Tibial artery (tissue), 4 donors: ENCODE results near the gene EFCAB11.

Source experiments
- DNase-seq, 2 donors: peaks; one replicate each; pipeline ENCODE4 v3.0.0-alpha.2; 2019
- H3K27ac ChIP-seq, 2 donors: fragments of 200-600 bp; sonication (generic) in 1 of 2; 1 replicate in 1 of 2; 2 replicates in 1 of 2; pipeline ENCODE4 v1.5.1; 2018 to 2019; ENCODE audit warnings: mild to moderate bottlenecking in 1 of 2
- H3K27me3 ChIP-seq, 2 donors: fragments of 200-600 bp; sonication (generic) in 1 of 2; one replicate each; pipeline versions ENCODE4 v1.5.1 to v1.6.0; 2016 to 2019
- H3K36me3 ChIP-seq, 3 donors: fragments of 200-600 bp; sonication (generic) in 2 of 3; one replicate each; pipeline ENCODE4 v1.5.1; 2016 to 2019; ENCODE audit warnings: mild to moderate bottlenecking in 2 of 3
- H3K4me1 ChIP-seq, 4 donors: fragments of 200-600 bp; sonication (generic) in 2 of 4; 1 replicate in 3 of 4; 2 replicates in 1 of 4; pipeline ENCODE4 v1.5.1; 2016 to 2019
- H3K4me3 ChIP-seq, 2 donors: fragments of 200-600 bp; sonication (generic) in 1 of 2; 1 replicate in 1 of 2; 2 replicates in 1 of 2; pipeline ENCODE4 v1.5.1; 2018 to 2019; ENCODE audit warnings: mild to moderate bottlenecking in 2 of 2
- H3K9me3 ChIP-seq, 3 donors: fragments of 200-600 bp; sonication (generic) in 1 of 3; one replicate each; pipeline ENCODE4 v1.5.1; 2016 to 2019
- intact Hi-C: fragments of 100-400 bp; cut with DNase I; formaldehyde crosslinking; loops from one replicate; pipeline ENCODE4 v1.15.0; 2023; ENCODE audit warnings: low total_unique reads
- TF ChIP-seq, protein P1 (sequence below), 2 experiments: fragments of 200-600 bp in 1 of 2; fragments of 450-650 bp in 1 of 2; IDR thresholded peaks; one replicate each; pipeline ENCODE4 v1.5.1; 2017 to 2019; ENCODE audit warnings: antibody characterized with exemption in 2 of 2, mild to moderate bottlenecking in 1 of 2, moderate library complexity in 1 of 2

Gene EFCAB11

DNA sequence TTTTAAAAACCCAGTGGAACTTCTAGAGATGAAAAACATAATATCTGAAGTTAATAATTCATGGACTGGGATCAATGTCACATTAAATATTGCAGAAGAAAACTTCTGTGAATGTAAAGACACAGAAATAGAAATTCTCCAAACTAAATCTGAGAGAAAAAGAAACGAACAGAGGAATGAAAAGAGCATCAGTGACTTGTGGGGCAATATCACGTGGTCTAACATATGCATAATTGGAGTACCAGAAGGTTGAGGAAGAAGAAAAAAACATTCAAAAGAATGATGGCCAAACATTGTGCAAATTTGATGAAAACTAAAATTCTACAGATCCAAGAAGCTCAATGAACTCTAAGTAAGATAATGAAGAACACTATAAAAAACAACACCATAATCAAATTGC, 130.8 kb downstream of the EFCAB11 start:
- H3K36me3 ChIP-seq = no peaks in the 10 kb centered on the region
- no peak overlapping the region for H3K4me3 ChIP-seq
- no peaks in the 10 kb centered on the region for H3K27me3 ChIP-seq
- TF ChIP-seq, protein P1, sequence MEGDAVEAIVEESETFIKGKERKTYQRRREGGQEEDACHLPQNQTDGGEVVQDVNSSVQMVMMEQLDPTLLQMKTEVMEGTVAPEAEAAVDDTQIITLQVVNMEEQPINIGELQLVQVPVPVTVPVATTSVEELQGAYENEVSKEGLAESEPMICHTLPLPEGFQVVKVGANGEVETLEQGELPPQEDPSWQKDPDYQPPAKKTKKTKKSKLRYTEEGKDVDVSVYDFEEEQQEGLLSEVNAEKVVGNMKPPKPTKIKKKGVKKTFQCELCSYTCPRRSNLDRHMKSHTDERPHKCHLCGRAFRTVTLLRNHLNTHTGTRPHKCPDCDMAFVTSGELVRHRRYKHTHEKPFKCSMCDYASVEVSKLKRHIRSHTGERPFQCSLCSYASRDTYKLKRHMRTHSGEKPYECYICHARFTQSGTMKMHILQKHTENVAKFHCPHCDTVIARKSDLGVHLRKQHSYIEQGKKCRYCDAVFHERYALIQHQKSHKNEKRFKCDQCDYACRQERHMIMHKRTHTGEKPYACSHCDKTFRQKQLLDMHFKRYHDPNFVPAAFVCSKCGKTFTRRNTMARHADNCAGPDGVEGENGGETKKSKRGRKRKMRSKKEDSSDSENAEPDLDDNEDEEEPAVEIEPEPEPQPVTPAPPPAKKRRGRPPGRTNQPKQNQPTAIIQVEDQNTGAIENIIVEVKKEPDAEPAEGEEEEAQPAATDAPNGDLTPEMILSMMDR (IDR thresholded peaks at IDR 0.05) = no peak
- H3K4me1 ChIP-seq = peaks cover 0 to 4% (median 0%) of the 10 kb centered on the region in 4 donors
- DNase-seq = no peak
- H3K9me3 ChIP-seq = peaks cover 0 to 12% (median 0%) of the 10 kb centered on the region in 3 donors
- intact Hi-C loops = no loop called here
- no peak overlapping the region for H3K27ac ChIP-seq

DNA sequence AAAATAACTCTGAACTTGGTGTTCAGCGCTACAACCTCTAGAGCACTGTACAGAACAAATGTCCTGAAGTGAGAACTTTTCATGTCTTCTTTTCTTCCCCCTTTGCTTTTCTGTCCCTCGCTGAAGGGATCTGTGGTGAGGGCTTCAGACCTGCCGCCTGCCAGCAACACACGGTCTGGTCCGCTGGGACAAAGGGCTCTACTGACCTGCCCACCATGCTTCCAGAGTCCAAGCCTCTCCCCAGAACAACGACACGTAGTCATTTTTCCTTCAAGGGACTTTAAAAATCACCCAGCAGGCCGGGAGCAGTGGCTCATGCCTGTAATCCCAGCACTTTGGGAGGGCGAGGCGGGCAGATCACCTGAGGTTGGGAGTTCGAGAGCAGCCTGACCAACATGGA, 140.4 kb downstream of the EFCAB11 start:
- Histone ChIP-seq H3K36me3 (no peaks in the 10 kb centered on the region), H3K4me3 (peak overlapping the region; percentile 34 to 39), H3K4me1 (peaks cover 0 to 25% (median 1%) of the 10 kb centered on the region in 4 donors), H3K27ac (peak overlapping the region; percentile 62 to 84), H3K27me3 (no peaks in the 10 kb centered on the region), H3K9me3 (no peaks in the 10 kb centered on the region)
- no peak for DNase-seq
- intact Hi-C loops = no loop called here
- TF ChIP-seq, protein P1 (IDR thresholded peaks at IDR 0.05) = no peak

DNA sequence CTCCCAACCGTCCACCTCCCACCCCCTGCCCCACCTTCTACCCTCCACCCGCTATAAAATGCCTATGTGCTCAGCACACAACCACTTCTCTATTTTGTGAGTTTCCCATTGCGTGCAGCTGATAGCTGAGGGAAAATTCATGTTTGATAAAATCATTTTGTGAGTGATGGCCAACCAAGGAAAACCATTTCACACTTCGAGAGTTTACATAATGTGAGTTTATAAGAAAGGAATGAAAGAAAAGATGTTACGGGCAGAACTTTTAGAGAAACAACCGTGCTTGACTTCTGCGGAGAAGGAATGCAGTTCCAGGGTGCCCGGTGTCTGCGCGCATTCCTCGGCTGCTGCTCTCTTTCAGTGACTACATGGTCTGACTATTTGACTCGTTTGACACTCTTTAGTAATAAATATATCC, 140.9 kb downstream of the EFCAB11 start:
- peak overlapping the region; percentile 34 to 39 for H3K4me3 ChIP-seq
- TF ChIP-seq, protein P1 (IDR thresholded peaks at IDR 0.05) = no peak
- DNase-seq = no peak
- peak overlapping the region; percentile 62 to 84 for H3K27ac ChIP-seq
- no peaks in the 10 kb centered on the region for H3K27me3 ChIP-seq
- H3K36me3 ChIP-seq = no peaks in the 10 kb centered on the region
- intact Hi-C loops = no loop called here
- peaks cover 0 to 25% (median 1%) of the 10 kb centered on the region in 4 donors for H3K4me1 ChIP-seq
- H3K9me3 ChIP-seq = no peaks in the 10 kb centered on the region

DNA sequence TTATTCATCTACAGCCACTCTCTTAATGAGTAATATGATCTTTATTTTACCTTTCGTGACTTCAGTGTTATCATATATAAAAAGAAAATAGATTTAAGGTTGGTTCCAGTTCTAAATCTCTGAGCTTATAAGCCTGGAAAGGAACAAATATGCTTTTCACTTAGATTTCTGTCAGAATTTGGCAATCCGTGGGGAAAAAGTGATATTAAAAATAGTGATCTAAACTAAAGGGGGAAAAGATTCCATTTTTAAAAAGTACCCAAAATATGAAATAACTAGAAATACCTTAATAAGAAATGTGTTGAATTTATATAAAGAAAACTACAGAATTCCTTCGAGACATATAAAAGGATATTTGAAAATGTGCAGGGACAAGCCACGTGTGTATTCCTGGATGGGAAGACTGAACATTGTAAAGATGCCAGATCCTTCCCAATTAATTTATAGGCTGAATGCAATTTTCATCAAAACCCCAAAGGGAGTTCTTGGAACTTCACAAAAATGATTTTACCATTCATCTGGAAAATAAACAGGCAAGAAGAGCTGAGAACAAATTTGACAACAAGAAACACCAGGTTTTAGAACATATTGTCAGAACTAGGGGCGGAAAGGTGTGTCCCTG, 142.5 kb downstream of the EFCAB11 start:
- TF ChIP-seq, protein P1 (IDR thresholded peaks at IDR 0.05) = no peak
- peaks cover 0 to 16% (median 0%) of the 10 kb centered on the region in 4 donors for H3K4me1 ChIP-seq
- H3K36me3 ChIP-seq = no peaks in the 10 kb centered on the region
- no peak overlapping the region for H3K4me3 ChIP-seq
- no peaks in the 10 kb centered on the region for H3K9me3 ChIP-seq
- intact Hi-C loops = no loop called here
- no peak for DNase-seq
- no peaks in the 10 kb centered on the region for H3K27me3 ChIP-seq
- H3K27ac ChIP-seq = no peak overlapping the region

DNA sequence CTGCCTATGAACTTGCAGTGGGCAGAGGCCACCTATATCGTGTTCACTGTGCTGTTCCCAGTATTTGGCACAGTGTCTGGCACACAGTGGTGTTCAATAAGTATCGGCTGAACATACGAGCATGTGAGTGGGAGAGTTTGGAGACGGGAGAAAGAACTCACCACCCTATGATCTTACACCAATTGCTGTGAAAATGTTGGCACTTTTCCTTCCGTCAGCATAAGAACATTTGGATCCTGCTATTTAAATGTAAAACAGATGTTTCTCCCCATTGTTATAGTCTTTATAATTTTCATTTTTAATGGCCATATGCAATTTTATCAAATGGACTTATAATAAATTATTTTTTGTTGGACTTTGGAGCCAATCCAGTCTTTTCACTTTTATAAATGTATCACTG, 144.4 kb downstream of the EFCAB11 start:
- peaks cover 0 to 16% (median 0%) of the 10 kb centered on the region in 4 donors for H3K4me1 ChIP-seq
- no peak for DNase-seq
- no peak overlapping the region for H3K27ac ChIP-seq
- H3K36me3 ChIP-seq = no peaks in the 10 kb centered on the region
- no peak overlapping the region for H3K4me3 ChIP-seq
- H3K27me3 ChIP-seq = no peaks in the 10 kb centered on the region
- TF ChIP-seq, protein P1 (IDR thresholded peaks at IDR 0.05) = no peak
- no peaks in the 10 kb centered on the region for H3K9me3 ChIP-seq
- intact Hi-C loops = no loop called here
